MM.1S (cell line): ENCODE data around the gene CABCOCO1.

ENCODE experiments used
- EZH2 ChIP-seq: fragments of 300-600 bp; sonication (generic); optimal IDR thresholded peaks from 2 replicates; pipeline ENCODE3; 2017; ENCODE audit warnings: low read depth, mild to moderate bottlenecking, antibody characterized with exemption, low read length, mixed read lengths
- TF ChIP-seq, protein P1 (sequence below): fragments of 300-600 bp; sonication (generic); IDR thresholded peaks from 2 replicates; pipeline ENCODE4 v1.5.1; 2016; ENCODE audit warnings: antibody characterized with exemption, low read length, mixed read lengths

DNA sequence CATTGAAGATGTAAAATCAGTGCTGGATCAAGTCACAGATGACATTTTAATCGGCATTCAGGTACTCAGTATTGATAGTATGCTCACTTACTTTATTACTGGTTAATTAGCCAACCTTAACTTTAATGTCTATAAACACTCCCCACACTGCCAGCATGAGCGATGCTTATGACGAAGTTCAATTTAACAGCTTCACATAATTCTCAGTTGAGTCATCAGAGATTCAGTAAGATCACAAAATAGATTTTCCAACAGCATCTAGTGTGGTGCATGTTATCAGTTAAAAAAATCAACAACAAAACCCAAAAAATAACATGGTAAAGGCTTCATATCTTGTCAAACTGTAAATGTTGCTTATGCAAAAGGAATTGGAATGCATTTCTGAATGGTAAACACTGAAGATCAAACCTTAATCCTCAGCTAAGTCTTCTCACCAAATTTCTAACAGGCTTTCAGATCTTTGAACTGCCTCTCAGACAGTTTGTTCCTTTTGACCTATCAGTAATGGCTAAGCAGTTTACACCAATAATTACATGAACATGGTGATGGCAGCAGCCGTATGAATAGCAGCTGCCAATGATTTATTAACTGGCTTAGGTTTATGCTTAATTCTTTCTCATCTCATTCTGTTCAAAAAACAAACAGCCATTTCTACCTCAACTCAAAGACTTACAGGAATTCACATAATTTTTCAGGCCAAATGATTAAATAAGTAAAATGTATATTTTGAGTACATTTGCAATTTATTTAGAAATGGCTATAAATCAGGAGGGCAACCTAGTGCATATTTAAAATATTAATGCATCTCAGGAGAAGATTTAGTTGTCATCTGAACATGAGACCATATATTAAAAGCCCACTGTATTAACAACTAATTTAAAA, 98.5 kb downstream of the CABCOCO1 start:
- TF ChIP-seq EZH2 = no peak
- TF ChIP-seq, protein P1, sequence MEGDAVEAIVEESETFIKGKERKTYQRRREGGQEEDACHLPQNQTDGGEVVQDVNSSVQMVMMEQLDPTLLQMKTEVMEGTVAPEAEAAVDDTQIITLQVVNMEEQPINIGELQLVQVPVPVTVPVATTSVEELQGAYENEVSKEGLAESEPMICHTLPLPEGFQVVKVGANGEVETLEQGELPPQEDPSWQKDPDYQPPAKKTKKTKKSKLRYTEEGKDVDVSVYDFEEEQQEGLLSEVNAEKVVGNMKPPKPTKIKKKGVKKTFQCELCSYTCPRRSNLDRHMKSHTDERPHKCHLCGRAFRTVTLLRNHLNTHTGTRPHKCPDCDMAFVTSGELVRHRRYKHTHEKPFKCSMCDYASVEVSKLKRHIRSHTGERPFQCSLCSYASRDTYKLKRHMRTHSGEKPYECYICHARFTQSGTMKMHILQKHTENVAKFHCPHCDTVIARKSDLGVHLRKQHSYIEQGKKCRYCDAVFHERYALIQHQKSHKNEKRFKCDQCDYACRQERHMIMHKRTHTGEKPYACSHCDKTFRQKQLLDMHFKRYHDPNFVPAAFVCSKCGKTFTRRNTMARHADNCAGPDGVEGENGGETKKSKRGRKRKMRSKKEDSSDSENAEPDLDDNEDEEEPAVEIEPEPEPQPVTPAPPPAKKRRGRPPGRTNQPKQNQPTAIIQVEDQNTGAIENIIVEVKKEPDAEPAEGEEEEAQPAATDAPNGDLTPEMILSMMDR = no peak
